HL-60 (cell line): ENCODE measurements around the gene NCKAP5L.
A peak's percentile ranks its signal among the peaks of the same experiment; 100 is the strongest.

ENCODE experiments used
- DNase-seq, 2 experiments: peaks; one replicate each; pipeline ENCODE4 v3.0.0-alpha.2; 2010 to 2020; ENCODE audit warnings: low read depth in 1 of 2, low spot score in 1 of 2
- H3K27ac ChIP-seq: fragments of 250-450 bp; sonication (Bioruptor Pico); replicated peaks from 2 replicates; pipeline ENCODE4 v1.5.1; 2020; ENCODE audit warnings: mild to moderate bottlenecking, moderate library complexity
- H3K27me3 ChIP-seq: fragments of 250-450 bp; sonication (Bioruptor Pico); 2 replicates; pipeline ENCODE4 v1.5.1; 2021; ENCODE audit warnings: mild to moderate bottlenecking, moderate library complexity; ENCODE audit not compliant: insufficient read depth, poor library complexity, severe bottlenecking
- H3K4me3 ChIP-seq: replicated peaks from 2 replicates; pipeline ENCODE4 v1.5.1; 2011; ENCODE audit warnings: mild to moderate bottlenecking, control low read depth, low read length; ENCODE audit not compliant: insufficient read depth
- GABPA ChIP-seq: IDR thresholded peaks from 2 replicates; pipeline ENCODE4 v1.6.1; 2012; ENCODE audit warnings: low read depth
- POLR2AphosphoS5 ChIP-seq: IDR thresholded peaks from 2 replicates; pipeline ENCODE4 v1.6.1; 2012; ENCODE audit warnings: low read depth
- SPI1 ChIP-seq: IDR thresholded peaks from 2 replicates; pipeline ENCODE4 v1.6.1; 2012; ENCODE audit warnings: low read depth, mild to moderate bottlenecking, borderline replicate concordance
- TF ChIP-seq, protein P1 (sequence below): IDR thresholded peaks from one replicate; pipeline ENCODE4 v1.5.1; 2011; ENCODE audit warnings: low read length, control low read depth, inconsistent platforms; ENCODE audit not compliant: insufficient read depth
- TF ChIP-seq, protein P2 (sequence below): IDR thresholded peaks from 2 replicates; pipeline ENCODE4 v1.6.1; 2012; ENCODE audit warnings: low read depth; ENCODE audit not compliant: insufficient replicate concordance

The NCKAP5L gene

GRCh38 chr12:49827401-49828099 is 663 bp downstream of the NCKAP5L start:
- TF ChIP-seq POLR2AphosphoS5 (no peak), GABPA (no peak)
- TF ChIP-seq, protein P1, sequence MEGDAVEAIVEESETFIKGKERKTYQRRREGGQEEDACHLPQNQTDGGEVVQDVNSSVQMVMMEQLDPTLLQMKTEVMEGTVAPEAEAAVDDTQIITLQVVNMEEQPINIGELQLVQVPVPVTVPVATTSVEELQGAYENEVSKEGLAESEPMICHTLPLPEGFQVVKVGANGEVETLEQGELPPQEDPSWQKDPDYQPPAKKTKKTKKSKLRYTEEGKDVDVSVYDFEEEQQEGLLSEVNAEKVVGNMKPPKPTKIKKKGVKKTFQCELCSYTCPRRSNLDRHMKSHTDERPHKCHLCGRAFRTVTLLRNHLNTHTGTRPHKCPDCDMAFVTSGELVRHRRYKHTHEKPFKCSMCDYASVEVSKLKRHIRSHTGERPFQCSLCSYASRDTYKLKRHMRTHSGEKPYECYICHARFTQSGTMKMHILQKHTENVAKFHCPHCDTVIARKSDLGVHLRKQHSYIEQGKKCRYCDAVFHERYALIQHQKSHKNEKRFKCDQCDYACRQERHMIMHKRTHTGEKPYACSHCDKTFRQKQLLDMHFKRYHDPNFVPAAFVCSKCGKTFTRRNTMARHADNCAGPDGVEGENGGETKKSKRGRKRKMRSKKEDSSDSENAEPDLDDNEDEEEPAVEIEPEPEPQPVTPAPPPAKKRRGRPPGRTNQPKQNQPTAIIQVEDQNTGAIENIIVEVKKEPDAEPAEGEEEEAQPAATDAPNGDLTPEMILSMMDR: no peak
- H3K27ac ChIP-seq: no peak overlapping the region
- H3K4me3 ChIP-seq: peak overlapping the region; percentile 85
- no peaks in the 10 kb centered on the region for H3K27me3 ChIP-seq
- peak; percentile 24 to 45 for DNase-seq

DNA sequence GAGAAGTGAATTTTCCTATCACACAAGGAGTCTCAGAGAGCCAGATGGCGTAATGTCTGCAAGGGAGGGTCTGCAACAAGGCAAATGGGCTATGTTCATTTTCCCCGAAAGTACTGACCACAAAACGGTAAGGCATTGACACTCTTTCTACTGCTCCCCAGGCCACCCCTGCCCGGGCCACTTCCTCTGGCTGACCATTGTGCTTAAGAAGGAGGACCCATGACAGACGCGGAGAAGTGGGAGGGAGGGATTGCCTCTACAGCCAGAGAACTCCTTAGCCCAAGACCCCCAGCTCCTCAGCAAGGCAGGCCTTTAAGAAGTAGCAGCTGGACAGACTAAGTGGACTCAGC is 1.2 kb downstream of the NCKAP5L start:
- H3K4me3 ChIP-seq: no peak overlapping the region
- H3K27me3 ChIP-seq: no peaks in the 10 kb centered on the region
- no peak for DNase-seq
- H3K27ac ChIP-seq: no peak overlapping the region
- TF ChIP-seq, protein P1: no peak
- TF ChIP-seq GABPA (no peak), SPI1 (no peak), POLR2AphosphoS5 (no peak)
- TF ChIP-seq, protein P2, sequence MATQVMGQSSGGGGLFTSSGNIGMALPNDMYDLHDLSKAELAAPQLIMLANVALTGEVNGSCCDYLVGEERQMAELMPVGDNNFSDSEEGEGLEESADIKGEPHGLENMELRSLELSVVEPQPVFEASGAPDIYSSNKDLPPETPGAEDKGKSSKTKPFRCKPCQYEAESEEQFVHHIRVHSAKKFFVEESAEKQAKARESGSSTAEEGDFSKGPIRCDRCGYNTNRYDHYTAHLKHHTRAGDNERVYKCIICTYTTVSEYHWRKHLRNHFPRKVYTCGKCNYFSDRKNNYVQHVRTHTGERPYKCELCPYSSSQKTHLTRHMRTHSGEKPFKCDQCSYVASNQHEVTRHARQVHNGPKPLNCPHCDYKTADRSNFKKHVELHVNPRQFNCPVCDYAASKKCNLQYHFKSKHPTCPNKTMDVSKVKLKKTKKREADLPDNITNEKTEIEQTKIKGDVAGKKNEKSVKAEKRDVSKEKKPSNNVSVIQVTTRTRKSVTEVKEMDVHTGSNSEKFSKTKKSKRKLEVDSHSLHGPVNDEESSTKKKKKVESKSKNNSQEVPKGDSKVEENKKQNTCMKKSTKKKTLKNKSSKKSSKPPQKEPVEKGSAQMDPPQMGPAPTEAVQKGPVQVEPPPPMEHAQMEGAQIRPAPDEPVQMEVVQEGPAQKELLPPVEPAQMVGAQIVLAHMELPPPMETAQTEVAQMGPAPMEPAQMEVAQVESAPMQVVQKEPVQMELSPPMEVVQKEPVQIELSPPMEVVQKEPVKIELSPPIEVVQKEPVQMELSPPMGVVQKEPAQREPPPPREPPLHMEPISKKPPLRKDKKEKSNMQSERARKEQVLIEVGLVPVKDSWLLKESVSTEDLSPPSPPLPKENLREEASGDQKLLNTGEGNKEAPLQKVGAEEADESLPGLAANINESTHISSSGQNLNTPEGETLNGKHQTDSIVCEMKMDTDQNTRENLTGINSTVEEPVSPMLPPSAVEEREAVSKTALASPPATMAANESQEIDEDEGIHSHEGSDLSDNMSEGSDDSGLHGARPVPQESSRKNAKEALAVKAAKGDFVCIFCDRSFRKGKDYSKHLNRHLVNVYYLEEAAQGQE: no peak

GRCh38 chr12:49825971-49826421 is 2.2 kb downstream of the NCKAP5L start:
- DNase-seq: no peak

More at GRCh38 chr12:49825971-49826421, 2.2 kb downstream of the NCKAP5L start:
- H3K4me3 ChIP-seq: no peak overlapping the region
- no peak overlapping the region for H3K27ac ChIP-seq
- no peak for TF ChIP-seq POLR2AphosphoS5
- TF ChIP-seq SPI1: no peak
- TF ChIP-seq, protein P1: no peak
- TF ChIP-seq GABPA: no peak
- TF ChIP-seq, protein P2: no peak
- no peaks in the 10 kb centered on the region for H3K27me3 ChIP-seq
